ENCODE measurements around the gene CMAS. TPM values are rescaled to one million over a fixed set of nuclear protein-coding genes. Genes with fewer than 3 reads are reported as not detected.
"Not testable (repeated sequence)": the region's sequence is repeated elsewhere in the genome, so short reads cannot be mapped to it uniquely, and the experiment has no call there.

The CMAS gene
- total and polyA plus RNA-seq, 2 donors (not counting 1 experiment from before 2014, with no cell fraction given): 24.3 to 25.6 TPM

DNA sequence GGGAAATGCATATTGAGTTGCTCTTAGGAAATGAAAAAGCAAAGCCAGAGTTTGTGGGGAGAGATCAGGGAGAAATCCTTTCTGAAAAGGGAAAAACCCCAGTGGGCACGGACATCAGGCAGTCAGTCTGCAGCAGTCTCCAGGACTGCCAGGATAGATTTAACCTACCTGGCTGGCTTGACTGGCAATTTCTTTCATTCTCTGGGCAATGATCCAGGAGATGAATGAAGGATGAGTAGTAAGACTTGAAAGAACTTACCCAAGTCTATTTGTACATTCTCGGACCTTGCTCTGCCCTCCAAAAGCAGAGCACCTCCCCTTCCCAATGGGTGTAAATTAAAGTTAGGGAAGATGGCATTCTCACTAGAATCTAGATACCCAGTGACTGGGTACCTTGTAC lies 42.9 kb downstream of the CMAS start:
- Histone ChIP-seq H4K20me1 (ENCODE audit: control insufficient read depth, extremely low read depth, insufficient read depth, low read length) (no peaks in the 10 kb centered on the region), H3K4me1 (ENCODE audit: control insufficient read depth, extremely low read depth, insufficient read depth, low read length) (no peaks in the 10 kb centered on the region)
- no peak for TF ChIP-seq EZH2 (IDR thresholded peaks at IDR 0.05; ENCODE audit: low read length, missing control alignments)

DNA sequence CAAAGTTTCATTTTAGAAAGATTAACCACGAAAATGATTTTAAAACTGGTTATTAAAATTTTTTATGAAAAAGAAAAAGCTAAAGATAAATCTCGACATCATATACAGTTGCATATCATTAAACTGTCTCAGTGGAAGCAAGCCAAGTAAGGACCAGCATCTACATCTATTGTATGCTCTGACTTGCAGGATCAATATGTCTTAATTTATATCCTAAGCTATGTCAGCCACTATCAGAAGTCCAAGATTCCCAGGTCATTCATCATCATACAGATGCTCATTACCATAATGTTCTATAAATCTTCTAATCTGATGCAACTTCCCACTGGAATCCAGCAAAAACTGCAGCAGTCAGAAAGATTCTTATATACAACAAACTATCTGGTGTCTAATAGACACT lies 43.5 kb downstream of the CMAS start:
- TF ChIP-seq, protein P1, sequence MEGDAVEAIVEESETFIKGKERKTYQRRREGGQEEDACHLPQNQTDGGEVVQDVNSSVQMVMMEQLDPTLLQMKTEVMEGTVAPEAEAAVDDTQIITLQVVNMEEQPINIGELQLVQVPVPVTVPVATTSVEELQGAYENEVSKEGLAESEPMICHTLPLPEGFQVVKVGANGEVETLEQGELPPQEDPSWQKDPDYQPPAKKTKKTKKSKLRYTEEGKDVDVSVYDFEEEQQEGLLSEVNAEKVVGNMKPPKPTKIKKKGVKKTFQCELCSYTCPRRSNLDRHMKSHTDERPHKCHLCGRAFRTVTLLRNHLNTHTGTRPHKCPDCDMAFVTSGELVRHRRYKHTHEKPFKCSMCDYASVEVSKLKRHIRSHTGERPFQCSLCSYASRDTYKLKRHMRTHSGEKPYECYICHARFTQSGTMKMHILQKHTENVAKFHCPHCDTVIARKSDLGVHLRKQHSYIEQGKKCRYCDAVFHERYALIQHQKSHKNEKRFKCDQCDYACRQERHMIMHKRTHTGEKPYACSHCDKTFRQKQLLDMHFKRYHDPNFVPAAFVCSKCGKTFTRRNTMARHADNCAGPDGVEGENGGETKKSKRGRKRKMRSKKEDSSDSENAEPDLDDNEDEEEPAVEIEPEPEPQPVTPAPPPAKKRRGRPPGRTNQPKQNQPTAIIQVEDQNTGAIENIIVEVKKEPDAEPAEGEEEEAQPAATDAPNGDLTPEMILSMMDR (conservative IDR thresholded peaks at IDR 0.05 in 1 of 2, IDR thresholded peaks at IDR 0.05 in 1 of 2; ENCODE audit: low read depth in 1 of 2, low read length in 2 of 2): no peak
- TF ChIP-seq EZH2 (IDR thresholded peaks at IDR 0.05; ENCODE audit: low read length, missing control alignments): no peak
- Histone ChIP-seq H3K27me3 (ENCODE audit: control insufficient read depth, insufficient read depth, low read length) (no peaks in the 10 kb centered on the region), H3K27ac (ENCODE audit: insufficient read depth, low read length) (no peak overlapping the region), H3K4me3 (replicated peaks in 1 of 4; ENCODE audit: control extremely low read depth in 1 of 4, insufficient read depth in 1 of 4, low read depth in 3 of 4, low read length in 4 of 4) (no peak overlapping the region), H3K36me3 (ENCODE audit: control insufficient read depth, insufficient read depth, low read length) (no peaks in the 10 kb centered on the region), H3K9me3 (ENCODE audit: control insufficient read depth, insufficient read depth, low read depth, low read length) (no peaks in the 10 kb centered on the region), H3K4me1 (ENCODE audit: control insufficient read depth, extremely low read depth, insufficient read depth, low read length) (no peaks in the 10 kb centered on the region), H3K79me2 (ENCODE audit: control insufficient read depth, insufficient read depth, low read length) (no peaks in the 10 kb centered on the region), H2AFZ (ENCODE audit: low read length) (no peak overlapping the region), H4K20me1 (ENCODE audit: control insufficient read depth, extremely low read depth, insufficient read depth, low read length) (no peaks in the 10 kb centered on the region), H3K4me2 (ENCODE audit: extremely low read depth, insufficient read depth, low read length) (no peak overlapping the region), H3K9ac (ENCODE audit: insufficient read depth, low read length) (no peak overlapping the region)
- DNase-seq (ENCODE audit: low read depth in 2 of 2): peak in 1 of 2 donors; percentile 4

More for the DNA sequence above, 42.9 kb downstream of the CMAS start:
- Histone ChIP-seq H3K36me3 (ENCODE audit: control insufficient read depth, insufficient read depth, low read length) (no peaks in the 10 kb centered on the region), H3K79me2 (ENCODE audit: control insufficient read depth, insufficient read depth, low read length) (no peaks in the 10 kb centered on the region), H3K27me3 (ENCODE audit: control insufficient read depth, insufficient read depth, low read length) (no peaks in the 10 kb centered on the region), H3K4me3 (replicated peaks in 1 of 4; ENCODE audit: control extremely low read depth in 1 of 4, insufficient read depth in 1 of 4, low read depth in 3 of 4, low read length in 4 of 4) (no peak overlapping the region), H2AFZ (ENCODE audit: low read length) (no peak overlapping the region), H3K4me2 (ENCODE audit: extremely low read depth, insufficient read depth, low read length) (no peak overlapping the region), H3K27ac (ENCODE audit: insufficient read depth, low read length) (no peak overlapping the region), H3K9ac (ENCODE audit: insufficient read depth, low read length) (no peak overlapping the region), H3K9me3 (ENCODE audit: control insufficient read depth, insufficient read depth, low read depth, low read length) (no peaks in the 10 kb centered on the region)
- no peak for DNase-seq (ENCODE audit: low read depth in 2 of 2)

DNA sequence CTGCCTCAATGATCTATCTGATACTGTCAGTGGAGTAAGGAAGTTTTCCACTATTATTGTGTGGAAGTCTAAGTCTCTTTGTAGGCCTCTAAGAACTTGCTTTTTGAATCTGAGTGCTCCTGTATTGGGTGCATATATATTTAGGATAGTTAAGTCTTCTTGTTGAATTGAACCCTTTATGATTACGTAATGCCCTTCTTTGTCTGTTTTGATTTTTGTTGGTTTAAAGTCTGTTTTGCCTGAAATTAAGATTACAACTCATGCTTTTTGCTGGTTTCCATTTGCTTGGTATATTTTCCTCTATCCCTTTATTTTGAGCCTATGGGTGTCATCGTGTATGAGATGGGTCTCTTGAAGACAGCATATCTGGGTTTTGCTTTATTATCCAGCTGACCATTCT lies 53.0 kb downstream of the CMAS start:
- not testable (repeated sequence) for H3K9ac ChIP-seq (ENCODE audit: insufficient read depth, low read length); DNase-seq (ENCODE audit: low read depth in 2 of 2); H3K27me3 ChIP-seq (ENCODE audit: control insufficient read depth, insufficient read depth, low read length); H3K4me2 ChIP-seq (ENCODE audit: extremely low read depth, insufficient read depth, low read length); H3K4me1 ChIP-seq (ENCODE audit: control insufficient read depth, extremely low read depth, insufficient read depth, low read length); H3K36me3 ChIP-seq (ENCODE audit: control insufficient read depth, insufficient read depth, low read length); H4K20me1 ChIP-seq (ENCODE audit: control insufficient read depth, extremely low read depth, insufficient read depth, low read length); H3K4me3 ChIP-seq (replicated peaks in 1 of 4; ENCODE audit: control extremely low read depth in 1 of 4, insufficient read depth in 1 of 4, low read depth in 3 of 4, low read length in 4 of 4); H3K9me3 ChIP-seq (ENCODE audit: control insufficient read depth, insufficient read depth, low read depth, low read length); H3K79me2 ChIP-seq (ENCODE audit: control insufficient read depth, insufficient read depth, low read length); H3K27ac ChIP-seq (ENCODE audit: insufficient read depth, low read length); H2AFZ ChIP-seq (ENCODE audit: low read length)

DNA sequence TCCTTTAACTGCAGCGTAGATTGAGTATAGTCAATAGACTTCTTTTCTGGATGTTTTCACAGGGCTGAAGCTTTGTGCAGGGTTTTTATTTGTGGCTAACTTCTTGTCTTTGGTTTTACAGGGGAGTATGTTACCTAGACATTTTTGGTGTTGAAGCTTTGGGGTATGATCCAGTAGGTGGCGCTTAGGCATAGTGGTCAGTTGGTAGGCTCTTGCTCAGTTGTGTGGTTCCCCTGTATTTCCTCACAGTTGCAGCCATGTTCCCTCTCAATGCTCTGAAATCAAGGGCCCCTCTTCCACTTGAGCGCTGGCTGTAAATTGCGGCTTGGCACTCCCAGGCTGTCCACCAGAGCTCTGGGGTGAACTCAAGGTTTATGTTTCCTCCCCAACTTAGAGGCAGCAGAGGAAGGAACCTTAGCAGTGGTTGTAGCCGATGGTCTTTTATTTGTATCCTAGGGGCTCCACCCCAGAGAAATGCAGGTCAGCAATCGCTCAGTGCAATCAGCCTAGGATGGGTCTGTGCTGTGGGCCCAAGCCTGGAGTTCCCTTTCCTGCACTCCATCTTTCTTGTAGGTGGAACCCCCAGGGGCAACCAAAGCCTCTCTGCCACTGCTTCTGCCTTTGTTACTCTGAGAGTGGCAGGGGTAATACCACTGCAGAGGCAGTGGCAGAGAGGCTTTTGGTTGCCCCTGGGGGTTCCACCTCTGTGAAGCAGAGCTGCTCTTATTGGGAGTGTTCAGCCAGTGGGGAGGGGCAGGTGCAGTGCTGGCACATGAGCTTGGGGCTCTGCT lies 55.1 kb downstream of the CMAS start:
- H3K4me2 ChIP-seq (ENCODE audit: extremely low read depth, insufficient read depth, low read length): peak overlapping the region; percentile 46
- H2AFZ ChIP-seq (ENCODE audit: low read length): no peak overlapping the region
- no peak overlapping the region for H3K27ac ChIP-seq (ENCODE audit: insufficient read depth, low read length)

More for the DNA sequence above, 55.1 kb downstream of the CMAS start:
- TF ChIP-seq, protein P1 (conservative IDR thresholded peaks at IDR 0.05 in 1 of 2, IDR thresholded peaks at IDR 0.05 in 1 of 2; ENCODE audit: low read depth in 1 of 2, low read length in 2 of 2): peak; percentile 68 to 78
- no peak for TF ChIP-seq EZH2 (IDR thresholded peaks at IDR 0.05; ENCODE audit: low read length, missing control alignments)
- H3K79me2 ChIP-seq (ENCODE audit: control insufficient read depth, insufficient read depth, low read length): no peaks in the 10 kb centered on the region
- H3K9ac ChIP-seq (ENCODE audit: insufficient read depth, low read length): no peak overlapping the region
- DNase-seq (ENCODE audit: low read depth in 2 of 2): peak; percentile 59 to 83
- H3K9me3 ChIP-seq (ENCODE audit: control insufficient read depth, insufficient read depth, low read depth, low read length): no peaks in the 10 kb centered on the region
- H3K27me3 ChIP-seq (ENCODE audit: control insufficient read depth, insufficient read depth, low read length): no peaks in the 10 kb centered on the region
- H4K20me1 ChIP-seq (ENCODE audit: control insufficient read depth, extremely low read depth, insufficient read depth, low read length): no peaks in the 10 kb centered on the region
- no peak overlapping the region for H3K4me3 ChIP-seq (replicated peaks in 1 of 4; ENCODE audit: control extremely low read depth in 1 of 4, insufficient read depth in 1 of 4, low read depth in 3 of 4, low read length in 4 of 4)
- peaks cover 6% of the 10 kb centered on the region for H3K4me1 ChIP-seq (ENCODE audit: control insufficient read depth, extremely low read depth, insufficient read depth, low read length)
- H3K36me3 ChIP-seq (ENCODE audit: control insufficient read depth, insufficient read depth, low read length): no peaks in the 10 kb centered on the region
